HepG2 (cell line): Measurements from ENCODE around the gene AARS2. TPM values are rescaled to one million over a fixed set of nuclear protein-coding genes. Genes with fewer than 3 reads are reported as not detected.

Experiments used
- ATAD3A ChIP-seq: sonication (generic); formaldehyde crosslinking; IDR thresholded peaks from 2 replicates; pipeline ENCODE4 v1.4.0; 2020; ENCODE audit warnings: missing genetic modification reagents
- CBX2 ChIP-seq, 2 experiments: fragments of 200-600 bp in 1 of 2; sonication (generic); formaldehyde crosslinking in 1 of 2; IDR thresholded peaks; 2 replicates each; pipeline versions ENCODE4 v1.7.0 to v1.8.1; 2018 to 2022; ENCODE audit warnings: low read depth in 2 of 2, low read length in 1 of 2, mild to moderate bottlenecking in 1 of 2, missing genetic modification reagents in 1 of 2
- ELF1 ChIP-seq: sonication (generic); formaldehyde crosslinking; IDR thresholded peaks from 2 replicates; pipeline ENCODE4 v1.4.0; 2020; ENCODE audit warnings: missing genetic modification reagents
- MAFF ChIP-seq: IDR thresholded peaks from 2 replicates; pipeline ENCODE4 v1.6.1; 2011; ENCODE audit warnings: low read depth, low read length, improper control_type of control experiment
- MED1 ChIP-seq: sonication (generic); formaldehyde crosslinking; IDR thresholded peaks from 2 replicates; pipeline ENCODE4 v1.4.0; 2020; ENCODE audit warnings: missing genetic modification reagents
- ONECUT2 ChIP-seq: sonication (generic); formaldehyde crosslinking; IDR thresholded peaks from 2 replicates; pipeline ENCODE4 v1.4.0; 2020; ENCODE audit warnings: missing genetic modification reagents
- PCBP1 ChIP-seq: fragments of 200-400 bp; formaldehyde crosslinking; IDR thresholded peaks from 2 replicates; pipeline ENCODE4 v1.6.1; 2017; ENCODE audit warnings: mild to moderate bottlenecking, low read depth, low read length, borderline replicate concordance
- PHF20 ChIP-seq: sonication (generic); formaldehyde crosslinking; IDR thresholded peaks from 2 replicates; pipeline ENCODE4 v1.5.0; 2020; ENCODE audit warnings: mild to moderate bottlenecking, missing genetic modification reagents
- ZFP62 ChIP-seq: sonication (generic); formaldehyde crosslinking; IDR thresholded peaks from 2 replicates; pipeline ENCODE4 v1.4.0; 2020; ENCODE audit warnings: missing genetic modification reagents
- ZNF17 ChIP-seq: sonication (generic); formaldehyde crosslinking; IDR thresholded peaks from 2 replicates; pipeline ENCODE4 v1.5.0; 2020; ENCODE audit warnings: mild to moderate bottlenecking, missing genetic modification reagents
- ZNF562 ChIP-seq: sonication (generic); formaldehyde crosslinking; IDR thresholded peaks from 2 replicates; pipeline ENCODE4 v1.8.0; 2022; ENCODE audit warnings: missing genetic modification reagents, borderline replicate concordance
- ZNF841 ChIP-seq: sonication (generic); formaldehyde crosslinking; IDR thresholded peaks from 2 replicates; pipeline ENCODE4 v1.8.1; 2023; ENCODE audit warnings: missing genetic modification reagents, borderline replicate concordance
- ZSCAN29 ChIP-seq: sonication (generic); formaldehyde crosslinking; conservative IDR thresholded peaks from 2 replicates; pipeline ENCODE4 v1.4.0; 2020; ENCODE audit warnings: mild to moderate bottlenecking, missing genetic modification reagents
- ZSCAN9 ChIP-seq: IDR thresholded peaks from 2 replicates; pipeline ENCODE4 v1.6.1; 2016; ENCODE audit warnings: borderline replicate concordance
- polyA plus RNA-seq, 8 experiments: library from polyadenylated mRNA; depleted of rRNA in 3 of 8; stranded (reverse) in 7 of 8; unstranded in 1 of 8; fragments of >200 nt; fragmentation: Illumina TruSeq in 4 of 8; extraction: Trizol in 4 of 8; gene quantifications; 2 replicates each; pipeline versions ENCODE4 v1.2.1 to v1.2.3, GENCODE V29; 2011 to 2016; ENCODE audit warnings: low read depth in 4 of 8, missing spikeins in 1 of 8, mixed read lengths in 1 of 8; ENCODE audit not compliant: insufficient read depth in 1 of 8
- total RNA-seq, 5 experiments: library from RNA; depleted of rRNA; stranded (reverse); fragments of >200 nt; fragmentation: Illumina TruSeq; extraction: Trizol; gene quantifications; 2 replicates each; pipeline ENCODE4 v1.2.3, GENCODE V29; 2016; ENCODE audit warnings: low read depth in 1 of 5
- TF ChIP-seq, protein P1 (sequence below): sonication (generic); formaldehyde crosslinking; IDR thresholded peaks from 2 replicates; pipeline ENCODE4 v1.4.0; 2020; ENCODE audit warnings: missing genetic modification reagents
- TF ChIP-seq, protein P2 (sequence below): sonication (generic); formaldehyde crosslinking; IDR thresholded peaks from 2 replicates; pipeline ENCODE4 v1.5.0; 2020; ENCODE audit warnings: missing genetic modification reagents
- TF ChIP-seq, protein P3 (sequence below): sonication (generic); formaldehyde crosslinking; conservative IDR thresholded peaks from 2 replicates; pipeline ENCODE4 v1.4.0; 2020; ENCODE audit warnings: missing genetic modification reagents
- TF ChIP-seq, protein P4 (sequence below): sonication (generic); formaldehyde crosslinking; conservative IDR thresholded peaks from 2 replicates; pipeline ENCODE4 v1.4.0; 2020; ENCODE audit warnings: missing genetic modification reagents
- TF ChIP-seq, protein P5 (sequence below): sonication (generic); formaldehyde crosslinking; IDR thresholded peaks from 2 replicates; pipeline ENCODE4 v1.8.1; 2023; ENCODE audit warnings: missing genetic modification reagents, mild to moderate bottlenecking, borderline replicate concordance

The AARS2 gene
- total and polyA plus RNA-seq, 2 of the 13 experiments (the other 11 are each of a cell fraction or from before 2014, with no cell fraction given) = 7.5 to 24.1 TPM

DNA sequence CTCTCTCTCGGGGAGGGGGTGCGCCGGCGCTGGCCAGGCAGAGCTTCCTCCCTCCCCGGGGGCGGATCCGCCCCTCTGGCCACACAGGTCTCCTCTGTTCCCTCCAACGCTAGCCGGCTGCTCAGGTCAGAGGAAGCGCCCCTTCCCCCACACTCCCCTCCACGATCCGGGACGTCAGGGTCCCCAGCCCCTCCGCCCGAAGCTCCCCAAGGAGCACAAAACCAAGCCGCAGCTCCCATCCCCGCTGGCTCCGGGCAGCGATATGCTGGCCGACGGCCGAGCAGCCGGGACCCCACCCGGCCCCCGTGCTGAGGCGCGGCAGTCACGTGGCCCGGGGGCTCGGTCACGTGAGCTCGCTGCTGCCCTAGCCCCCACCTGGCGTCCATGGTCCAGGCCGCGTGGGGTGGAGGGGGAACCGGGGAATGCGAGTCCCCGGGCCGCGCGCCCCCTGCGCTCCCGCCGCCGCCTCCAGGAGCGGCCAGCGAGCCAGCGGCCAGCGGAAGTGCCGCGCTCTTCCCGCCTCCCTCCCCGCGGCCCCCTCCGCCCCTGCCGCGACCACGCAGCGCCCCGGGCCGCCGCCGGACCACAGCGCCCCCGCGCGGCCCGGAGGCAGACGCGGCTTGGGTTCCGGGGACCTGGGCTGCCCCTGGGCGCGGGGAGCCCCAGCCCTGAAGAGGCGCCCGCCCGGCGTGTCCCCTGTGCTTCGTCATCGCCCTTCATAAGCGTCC, 56.0 kb downstream of the AARS2 start, which contains the start of gene SLC35B2 (continued):
- TF ChIP-seq, protein P1, sequence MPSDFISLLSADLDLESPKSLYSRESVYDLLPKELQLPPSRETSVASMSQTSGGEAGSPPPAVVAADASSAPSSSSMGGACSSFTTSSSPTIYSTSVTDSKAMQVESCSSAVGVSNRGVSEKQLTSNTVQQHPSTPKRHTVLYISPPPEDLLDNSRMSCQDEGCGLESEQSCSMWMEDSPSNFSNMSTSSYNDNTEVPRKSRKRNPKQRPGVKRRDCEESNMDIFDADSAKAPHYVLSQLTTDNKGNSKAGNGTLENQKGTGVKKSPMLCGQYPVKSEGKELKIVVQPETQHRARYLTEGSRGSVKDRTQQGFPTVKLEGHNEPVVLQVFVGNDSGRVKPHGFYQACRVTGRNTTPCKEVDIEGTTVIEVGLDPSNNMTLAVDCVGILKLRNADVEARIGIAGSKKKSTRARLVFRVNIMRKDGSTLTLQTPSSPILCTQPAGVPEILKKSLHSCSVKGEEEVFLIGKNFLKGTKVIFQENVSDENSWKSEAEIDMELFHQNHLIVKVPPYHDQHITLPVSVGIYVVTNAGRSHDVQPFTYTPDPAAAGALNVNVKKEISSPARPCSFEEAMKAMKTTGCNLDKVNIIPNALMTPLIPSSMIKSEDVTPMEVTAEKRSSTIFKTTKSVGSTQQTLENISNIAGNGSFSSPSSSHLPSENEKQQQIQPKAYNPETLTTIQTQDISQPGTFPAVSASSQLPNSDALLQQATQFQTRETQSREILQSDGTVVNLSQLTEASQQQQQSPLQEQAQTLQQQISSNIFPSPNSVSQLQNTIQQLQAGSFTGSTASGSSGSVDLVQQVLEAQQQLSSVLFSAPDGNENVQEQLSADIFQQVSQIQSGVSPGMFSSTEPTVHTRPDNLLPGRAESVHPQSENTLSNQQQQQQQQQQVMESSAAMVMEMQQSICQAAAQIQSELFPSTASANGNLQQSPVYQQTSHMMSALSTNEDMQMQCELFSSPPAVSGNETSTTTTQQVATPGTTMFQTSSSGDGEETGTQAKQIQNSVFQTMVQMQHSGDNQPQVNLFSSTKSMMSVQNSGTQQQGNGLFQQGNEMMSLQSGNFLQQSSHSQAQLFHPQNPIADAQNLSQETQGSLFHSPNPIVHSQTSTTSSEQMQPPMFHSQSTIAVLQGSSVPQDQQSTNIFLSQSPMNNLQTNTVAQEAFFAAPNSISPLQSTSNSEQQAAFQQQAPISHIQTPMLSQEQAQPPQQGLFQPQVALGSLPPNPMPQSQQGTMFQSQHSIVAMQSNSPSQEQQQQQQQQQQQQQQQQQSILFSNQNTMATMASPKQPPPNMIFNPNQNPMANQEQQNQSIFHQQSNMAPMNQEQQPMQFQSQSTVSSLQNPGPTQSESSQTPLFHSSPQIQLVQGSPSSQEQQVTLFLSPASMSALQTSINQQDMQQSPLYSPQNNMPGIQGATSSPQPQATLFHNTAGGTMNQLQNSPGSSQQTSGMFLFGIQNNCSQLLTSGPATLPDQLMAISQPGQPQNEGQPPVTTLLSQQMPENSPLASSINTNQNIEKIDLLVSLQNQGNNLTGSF (CRISPR knock-in tag) = 0 out of 2 replicates have a peak, but pooled peaks have one; percentile 67
- TF ChIP-seq ZNF17 = no peak
- TF ChIP-seq PCBP1 = peak; percentile 95; the same call in 1 of the 2 replicates
- TF ChIP-seq, protein P2, sequence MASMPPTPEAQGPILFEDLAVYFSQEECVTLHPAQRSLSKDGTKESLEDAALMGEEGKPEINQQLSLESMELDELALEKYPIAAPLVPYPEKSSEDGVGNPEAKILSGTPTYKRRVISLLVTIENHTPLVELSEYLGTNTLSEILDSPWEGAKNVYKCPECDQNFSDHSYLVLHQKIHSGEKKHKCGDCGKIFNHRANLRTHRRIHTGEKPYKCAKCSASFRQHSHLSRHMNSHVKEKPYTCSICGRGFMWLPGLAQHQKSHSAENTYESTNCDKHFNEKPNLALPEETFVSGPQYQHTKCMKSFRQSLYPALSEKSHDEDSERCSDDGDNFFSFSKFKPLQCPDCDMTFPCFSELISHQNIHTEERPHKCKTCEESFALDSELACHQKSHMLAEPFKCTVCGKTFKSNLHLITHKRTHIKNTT (CRISPR knock-in tag) = no peak
- peak; percentile 54; the same call in 1 of the 2 replicates for TF ChIP-seq MED1
- TF ChIP-seq, protein P3, sequence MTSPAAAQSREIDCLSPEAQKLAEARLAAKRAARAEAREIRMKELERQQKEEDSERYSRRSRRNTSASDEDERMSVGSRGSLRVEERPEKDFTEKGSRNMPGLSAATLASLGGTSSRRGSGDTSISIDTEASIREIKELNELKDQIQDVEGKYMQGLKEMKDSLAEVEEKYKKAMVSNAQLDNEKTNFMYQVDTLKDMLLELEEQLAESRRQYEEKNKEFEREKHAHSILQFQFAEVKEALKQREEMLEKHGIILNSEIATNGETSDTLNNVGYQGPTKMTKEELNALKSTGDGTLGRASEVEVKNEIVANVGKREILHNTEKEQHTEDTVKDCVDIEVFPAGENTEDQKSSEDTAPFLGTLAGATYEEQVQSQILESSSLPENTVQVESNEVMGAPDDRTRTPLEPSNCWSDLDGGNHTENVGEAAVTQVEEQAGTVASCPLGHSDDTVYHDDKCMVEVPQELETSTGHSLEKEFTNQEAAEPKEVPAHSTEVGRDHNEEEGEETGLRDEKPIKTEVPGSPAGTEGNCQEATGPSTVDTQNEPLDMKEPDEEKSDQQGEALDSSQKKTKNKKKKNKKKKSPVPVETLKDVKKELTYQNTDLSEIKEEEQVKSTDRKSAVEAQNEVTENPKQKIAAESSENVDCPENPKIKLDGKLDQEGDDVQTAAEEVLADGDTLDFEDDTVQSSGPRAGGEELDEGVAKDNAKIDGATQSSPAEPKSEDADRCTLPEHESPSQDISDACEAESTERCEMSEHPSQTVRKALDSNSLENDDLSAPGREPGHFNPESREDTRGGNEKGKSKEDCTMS (CRISPR knock-in tag) = no peak; the same call in 1 of the 2 replicates
- TF ChIP-seq MAFF = no peak
- peak; percentile 85; the same call in 1 of the 2 replicates for TF ChIP-seq ZNF841
- TF ChIP-seq ZSCAN29 (CRISPR knock-in tag) = no peak
- TF ChIP-seq ZFP62 (CRISPR knock-in tag) = no peak
- peak; percentile 79 for TF ChIP-seq PHF20 (CRISPR knock-in tag)
- no peak for TF ChIP-seq CBX2 (IDR thresholded peaks at IDR 0.05; ENCODE audit: low read depth, low read length)
- TF ChIP-seq CBX2 (CRISPR knock-in tag; IDR thresholded peaks at IDR 0.05; ENCODE audit: low read depth) = peak; percentile 62; the same call in 1 of the 2 replicates
- TF ChIP-seq ATAD3A (CRISPR knock-in tag) = no peak
- TF ChIP-seq, protein P4, sequence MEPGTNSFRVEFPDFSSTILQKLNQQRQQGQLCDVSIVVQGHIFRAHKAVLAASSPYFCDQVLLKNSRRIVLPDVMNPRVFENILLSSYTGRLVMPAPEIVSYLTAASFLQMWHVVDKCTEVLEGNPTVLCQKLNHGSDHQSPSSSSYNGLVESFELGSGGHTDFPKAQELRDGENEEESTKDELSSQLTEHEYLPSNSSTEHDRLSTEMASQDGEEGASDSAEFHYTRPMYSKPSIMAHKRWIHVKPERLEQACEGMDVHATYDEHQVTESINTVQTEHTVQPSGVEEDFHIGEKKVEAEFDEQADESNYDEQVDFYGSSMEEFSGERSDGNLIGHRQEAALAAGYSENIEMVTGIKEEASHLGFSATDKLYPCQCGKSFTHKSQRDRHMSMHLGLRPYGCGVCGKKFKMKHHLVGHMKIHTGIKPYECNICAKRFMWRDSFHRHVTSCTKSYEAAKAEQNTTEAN (CRISPR knock-in tag) = no peak
- no peak for TF ChIP-seq ZNF562 (CRISPR knock-in tag)
- TF ChIP-seq ZSCAN9 (CRISPR knock-in tag) = peak; percentile 54; the same call in 1 of the 2 replicates
- peak; percentile 51 for TF ChIP-seq ELF1
- TF ChIP-seq ONECUT2 (CRISPR knock-in tag) = no peak
- TF ChIP-seq, protein P5, sequence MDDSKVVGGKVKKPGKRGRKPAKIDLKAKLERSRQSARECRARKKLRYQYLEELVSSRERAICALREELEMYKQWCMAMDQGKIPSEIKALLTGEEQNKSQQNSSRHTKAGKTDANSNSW (CRISPR knock-in tag) = no peak
